ENCODE measurements around the gene CTNNBL1. TPM values are rescaled to one million over a fixed set of nuclear protein-coding genes. Genes with fewer than 3 reads are reported as not detected.

The CTNNBL1 gene
- total and polyA plus RNA-seq, 8 donors = 14.8 to 34.9 (median 21.3) TPM

DNA sequence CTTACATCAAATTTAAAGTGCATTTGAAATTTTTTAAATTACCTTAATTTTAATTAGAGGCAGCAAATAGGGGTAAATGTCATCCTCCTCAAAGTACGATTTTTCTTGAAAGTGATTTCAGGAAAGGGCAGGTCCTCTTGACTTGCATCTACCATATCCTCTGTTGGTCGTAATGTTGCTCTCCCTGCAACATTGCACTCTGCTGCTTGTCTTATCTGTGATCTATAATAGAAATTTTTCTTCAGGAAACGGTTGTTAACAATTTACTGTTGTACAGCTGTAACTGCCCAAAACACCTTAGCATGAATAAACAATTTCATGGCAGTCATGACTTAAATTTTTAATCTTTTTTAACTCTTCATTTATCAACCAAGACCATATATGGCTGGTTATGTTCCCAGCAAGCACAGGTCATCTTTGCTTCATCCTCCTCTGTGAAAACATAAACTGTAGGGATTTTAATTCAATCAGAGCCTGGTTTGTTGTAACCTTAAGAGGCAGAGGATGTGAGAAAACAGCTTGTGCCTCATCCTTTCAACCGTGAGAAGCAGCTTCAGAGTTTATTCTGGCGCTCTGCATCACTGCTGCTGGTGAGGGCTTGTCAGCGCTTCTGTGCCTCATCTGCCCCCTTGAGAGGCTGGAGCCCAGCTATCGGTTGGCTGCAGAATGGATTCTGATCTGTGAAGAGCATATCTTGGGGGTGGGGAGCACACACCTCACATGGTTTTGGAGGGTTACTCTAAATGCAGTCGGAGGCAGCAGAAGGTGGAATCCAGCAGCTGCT is 56.0 kb downstream of the CTNNBL1 start:
- no peak overlapping the region for H3K4me3 ChIP-seq
- no peaks in the 10 kb centered on the region for H3K36me3 ChIP-seq
- H3K27ac ChIP-seq = no peak overlapping the region
- FAIRE-seq (no peak), ATAC-seq (peak in 1 of 4 donors; percentile 22), DNase-seq (no peak)
- intact Hi-C loops (cut with DNase I) = no loop called here
- H3K4me1 ChIP-seq = no peaks in the 10 kb centered on the region
- 86 to 89% methylated on average over 8 of the region's 8 CpGs for WGBS, 2 donors
- no peaks in the 10 kb centered on the region for H3K27me3 ChIP-seq
- no peaks in the 10 kb centered on the region for H3K9me3 ChIP-seq
- TF ChIP-seq, protein P1, sequence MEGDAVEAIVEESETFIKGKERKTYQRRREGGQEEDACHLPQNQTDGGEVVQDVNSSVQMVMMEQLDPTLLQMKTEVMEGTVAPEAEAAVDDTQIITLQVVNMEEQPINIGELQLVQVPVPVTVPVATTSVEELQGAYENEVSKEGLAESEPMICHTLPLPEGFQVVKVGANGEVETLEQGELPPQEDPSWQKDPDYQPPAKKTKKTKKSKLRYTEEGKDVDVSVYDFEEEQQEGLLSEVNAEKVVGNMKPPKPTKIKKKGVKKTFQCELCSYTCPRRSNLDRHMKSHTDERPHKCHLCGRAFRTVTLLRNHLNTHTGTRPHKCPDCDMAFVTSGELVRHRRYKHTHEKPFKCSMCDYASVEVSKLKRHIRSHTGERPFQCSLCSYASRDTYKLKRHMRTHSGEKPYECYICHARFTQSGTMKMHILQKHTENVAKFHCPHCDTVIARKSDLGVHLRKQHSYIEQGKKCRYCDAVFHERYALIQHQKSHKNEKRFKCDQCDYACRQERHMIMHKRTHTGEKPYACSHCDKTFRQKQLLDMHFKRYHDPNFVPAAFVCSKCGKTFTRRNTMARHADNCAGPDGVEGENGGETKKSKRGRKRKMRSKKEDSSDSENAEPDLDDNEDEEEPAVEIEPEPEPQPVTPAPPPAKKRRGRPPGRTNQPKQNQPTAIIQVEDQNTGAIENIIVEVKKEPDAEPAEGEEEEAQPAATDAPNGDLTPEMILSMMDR (IDR thresholded peaks at IDR 0.05) = no peak

DNA sequence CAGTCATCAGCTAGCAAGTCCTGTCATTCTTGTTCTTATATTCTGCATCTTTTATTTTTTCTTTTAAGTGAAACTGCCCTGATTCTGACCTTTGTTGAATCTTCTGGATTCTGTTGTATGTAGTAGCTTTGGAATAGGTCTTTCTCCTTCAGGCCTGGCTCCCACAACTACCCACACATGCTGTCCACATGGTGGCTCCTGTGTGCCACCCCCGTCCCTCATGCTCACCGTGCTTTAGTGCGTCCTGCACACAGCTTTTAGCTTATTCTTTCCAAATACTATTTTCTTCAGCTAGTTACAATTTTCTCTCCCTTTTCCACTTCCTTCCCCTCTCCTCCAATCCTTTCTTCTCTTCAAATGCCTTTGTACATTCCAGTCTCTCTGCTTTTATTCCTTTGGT is 61.8 kb downstream of the CTNNBL1 start:
- DNase-seq = no peak
- 87 to 89% methylated on average over 3 of the region's 3 CpGs for WGBS, 2 donors
- Histone ChIP-seq H3K9me3 (no peaks in the 10 kb centered on the region), H3K36me3 (peaks cover 0 to 12% (median 0%) of the 10 kb centered on the region in 3 donors), H3K27me3 (no peaks in the 10 kb centered on the region), H3K4me1 (no peaks in the 10 kb centered on the region), H3K27ac (no peak overlapping the region), H3K4me3 (no peak overlapping the region)
- no peak for FAIRE-seq
- no peak for ATAC-seq
- TF ChIP-seq, protein P1 (IDR thresholded peaks at IDR 0.05) = no peak
- intact Hi-C loops (cut with DNase I) = no loop called here

DNA sequence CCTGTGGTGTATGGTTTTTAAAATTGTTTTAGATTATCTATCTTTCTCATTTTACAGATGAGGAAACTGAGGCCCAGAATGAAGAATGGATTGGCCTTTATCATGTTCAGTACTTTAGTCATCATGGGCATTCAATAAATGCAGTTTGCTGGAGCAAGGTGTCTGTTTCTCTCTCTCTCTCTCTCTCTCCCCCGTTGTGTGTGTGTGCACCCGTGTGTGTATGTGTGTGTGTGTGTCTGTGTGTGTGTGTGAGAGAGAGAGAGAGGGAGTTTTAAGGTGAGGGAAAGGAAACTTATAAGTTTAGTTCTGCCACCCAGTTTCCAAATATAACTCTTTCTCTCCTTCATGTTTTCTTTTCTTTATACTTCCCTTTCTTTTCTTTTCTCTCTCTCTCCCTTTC is 62.4 kb downstream of the CTNNBL1 start:
- Histone ChIP-seq H3K27me3 (no peaks in the 10 kb centered on the region), H3K4me3 (no peak overlapping the region), H3K36me3 (peaks cover 0 to 12% (median 0%) of the 10 kb centered on the region in 3 donors), H3K9me3 (no peaks in the 10 kb centered on the region), H3K4me1 (no peaks in the 10 kb centered on the region), H3K27ac (no peak overlapping the region)
- FAIRE-seq (no peak), DNase-seq (no peak), ATAC-seq (no peak)
- intact Hi-C loops (cut with DNase I) = no loop called here
- 50 to 60% methylated on average over 1 to 2 of the region's 2 CpGs for WGBS, 2 donors
- TF ChIP-seq, protein P1 (IDR thresholded peaks at IDR 0.05) = no peak

DNA sequence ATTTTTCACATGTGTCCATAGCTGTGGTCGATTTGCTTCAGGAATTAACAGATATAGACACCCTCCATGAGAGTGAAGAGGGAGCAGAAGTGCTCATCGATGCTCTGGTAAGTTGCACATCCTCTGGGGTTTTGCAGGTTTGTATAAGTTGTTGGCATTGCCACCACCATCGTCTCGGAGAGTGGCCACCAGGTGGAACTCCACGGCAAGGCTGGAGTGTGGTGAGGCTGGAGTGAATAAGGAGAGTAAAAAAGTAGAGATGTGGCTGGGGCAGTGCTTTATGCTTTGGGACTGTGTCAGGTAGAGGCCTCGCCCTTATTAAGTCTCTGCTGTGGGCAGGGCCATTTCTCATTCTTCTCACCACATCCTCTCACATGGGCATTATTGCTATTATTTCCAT is 63.7 kb downstream of the CTNNBL1 start:
- DNase-seq (no peak), ATAC-seq (no peak), FAIRE-seq (no peak)
- H3K36me3 ChIP-seq = peaks cover 0 to 12% (median 0%) of the 10 kb centered on the region in 3 donors
- intact Hi-C loops (cut with DNase I) = no loop called here
- TF ChIP-seq, protein P1 (IDR thresholded peaks at IDR 0.05) = no peak
- H3K9me3 ChIP-seq = no peaks in the 10 kb centered on the region
- H3K27ac ChIP-seq = no peak overlapping the region
- H3K4me1 ChIP-seq = no peaks in the 10 kb centered on the region
- H3K27me3 ChIP-seq = no peaks in the 10 kb centered on the region
- no peak overlapping the region for H3K4me3 ChIP-seq
- WGBS, 2 donors = 83 to 89% methylated on average over 6 of the region's 6 CpGs

DNA sequence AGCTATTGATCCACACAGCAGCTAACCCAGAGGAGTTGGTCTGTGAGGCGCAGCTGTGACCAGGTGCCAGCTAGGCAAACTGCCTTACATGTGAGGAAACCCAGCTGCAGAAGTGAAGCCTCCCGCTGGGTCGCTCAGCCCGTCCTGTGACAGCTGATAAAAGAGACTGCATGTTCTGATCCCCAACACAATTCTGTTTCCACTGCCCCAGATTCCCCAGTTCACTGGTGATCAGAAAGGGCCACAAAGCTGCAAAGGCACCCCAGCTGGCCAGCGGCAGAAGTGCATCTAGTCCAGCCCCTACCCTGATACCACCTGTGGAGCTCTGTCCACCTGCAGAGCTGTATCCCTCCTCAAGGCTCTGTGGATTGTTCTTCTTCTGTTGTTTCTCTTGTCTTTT is 64.5 kb downstream of the CTNNBL1 start:
- 89 to 94% methylated on average over 5 of the region's 5 CpGs for WGBS, 2 donors
- Histone ChIP-seq H3K4me1 (no peaks in the 10 kb centered on the region), H3K4me3 (no peak overlapping the region), H3K9me3 (no peaks in the 10 kb centered on the region), H3K27ac (no peak overlapping the region), H3K36me3 (peaks cover 0 to 12% (median 0%) of the 10 kb centered on the region in 3 donors), H3K27me3 (no peaks in the 10 kb centered on the region)
- ATAC-seq = no peak
- intact Hi-C loops (cut with DNase I) = no loop called here
- FAIRE-seq = no peak
- TF ChIP-seq, protein P1 (IDR thresholded peaks at IDR 0.05) = peak in 1 of 4 donors; percentile 7
- no peak for DNase-seq
